Measurements from ENCODE around the gene CEP170.
A peak's percentile ranks its signal among the peaks of the same experiment; 100 is the strongest.
"Not testable (repeated sequence)": the region's sequence is repeated elsewhere in the genome, so short reads cannot be mapped to it uniquely, and the experiment has no call there.

The CEP170 gene

DNA sequence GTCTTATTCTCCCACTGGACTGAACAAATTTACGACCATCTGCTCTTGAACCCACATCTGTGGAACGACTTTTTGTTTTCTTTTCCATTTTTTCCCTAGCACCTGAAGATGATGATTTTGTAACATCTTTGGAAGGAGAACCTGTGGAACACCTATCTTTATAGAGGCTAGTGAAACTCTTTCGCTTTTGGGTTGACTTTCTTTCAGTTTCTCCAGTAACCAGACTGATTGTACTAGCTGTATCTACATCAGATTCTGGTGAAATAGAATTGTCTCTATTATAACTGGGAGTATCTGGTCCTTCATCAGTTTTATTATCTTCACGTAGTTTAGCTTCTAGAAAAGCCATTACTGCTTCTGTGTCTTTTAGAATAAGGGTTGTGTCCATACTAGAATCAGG lies 90.2 kb downstream of the CEP170 start:
- DNase-seq, result not testable (repeated sequence)

- not testable (repeated sequence) for DNase-seq
These were observed 104.2 kb downstream of the CEP170 start for GRCh38 chr1:243150906-243151305.

DNA sequence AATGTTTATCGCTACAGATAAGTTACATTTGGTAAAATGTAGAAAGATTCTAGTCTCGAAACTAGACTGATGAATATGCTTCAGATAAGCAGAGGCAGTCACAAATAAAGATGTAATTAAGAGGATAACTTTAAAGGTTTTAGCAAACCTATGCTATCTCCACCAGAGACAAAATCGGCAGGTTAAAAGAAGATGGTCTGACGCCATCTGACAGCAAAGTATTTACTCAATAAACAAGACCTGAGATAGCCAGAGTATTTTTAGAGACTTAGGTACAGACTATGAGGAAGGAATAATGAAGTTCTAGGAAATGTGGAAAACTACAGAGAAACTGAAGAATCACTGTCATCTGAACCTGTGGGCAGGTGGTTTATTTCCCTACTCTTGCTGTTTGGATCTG lies 106.0 kb downstream of the CEP170 start:
- DNase-seq, result not testable (repeated sequence)

DNA sequence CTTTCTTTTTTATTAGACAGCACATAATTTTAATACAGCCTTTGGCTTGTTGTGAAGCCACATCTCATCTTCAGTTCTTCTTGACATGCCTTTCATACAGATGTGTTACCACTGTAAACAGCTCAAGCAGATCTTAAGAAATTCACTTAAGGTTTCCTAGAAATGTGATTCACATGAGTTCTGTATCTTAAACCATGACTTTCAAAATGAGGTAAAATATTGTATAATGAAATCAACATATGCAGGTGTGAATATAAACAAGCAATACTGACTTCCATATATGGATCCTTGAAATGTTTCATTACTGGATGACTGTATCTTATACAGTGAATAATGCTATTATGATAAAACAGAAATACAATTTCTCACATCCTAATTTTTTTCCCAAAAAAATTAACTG lies 107.7 kb downstream of the CEP170 start:
- not testable (repeated sequence) for DNase-seq

GRCh38 chr1:243140498-243140897 lies 114.6 kb downstream of the CEP170 start:
- DNase-seq, result not testable (repeated sequence)

DNA sequence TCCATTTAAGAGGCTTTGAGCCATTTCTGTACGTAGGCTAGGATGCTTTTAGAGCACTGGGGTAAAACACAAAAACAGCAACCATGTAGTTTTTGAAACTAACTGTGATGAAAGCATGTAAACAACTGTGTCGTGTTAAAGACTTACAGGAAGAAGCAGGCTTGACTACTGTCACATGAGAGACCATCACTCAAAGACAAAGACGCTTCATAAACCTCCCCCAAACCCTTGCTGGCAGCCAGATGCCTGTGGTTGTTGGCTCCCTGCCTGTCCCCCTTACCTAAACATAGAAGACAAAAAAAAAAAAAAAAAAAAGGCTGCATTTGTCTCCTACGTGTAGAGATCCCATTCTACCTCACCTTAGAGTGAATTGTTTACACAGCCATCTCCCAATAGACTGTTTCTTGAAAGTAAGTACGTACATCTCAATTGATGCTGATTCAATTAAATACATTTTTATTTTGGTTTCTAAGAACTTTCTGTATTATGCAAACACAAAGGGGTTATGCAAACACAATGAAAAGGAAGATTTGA lies 132.1 kb downstream of the CEP170 start:
- peak; percentile 63 for DNase-seq

GRCh38 chr1:243121939-243122338 lies 133.1 kb downstream of the CEP170 start:
- not testable (repeated sequence) for DNase-seq

DNA sequence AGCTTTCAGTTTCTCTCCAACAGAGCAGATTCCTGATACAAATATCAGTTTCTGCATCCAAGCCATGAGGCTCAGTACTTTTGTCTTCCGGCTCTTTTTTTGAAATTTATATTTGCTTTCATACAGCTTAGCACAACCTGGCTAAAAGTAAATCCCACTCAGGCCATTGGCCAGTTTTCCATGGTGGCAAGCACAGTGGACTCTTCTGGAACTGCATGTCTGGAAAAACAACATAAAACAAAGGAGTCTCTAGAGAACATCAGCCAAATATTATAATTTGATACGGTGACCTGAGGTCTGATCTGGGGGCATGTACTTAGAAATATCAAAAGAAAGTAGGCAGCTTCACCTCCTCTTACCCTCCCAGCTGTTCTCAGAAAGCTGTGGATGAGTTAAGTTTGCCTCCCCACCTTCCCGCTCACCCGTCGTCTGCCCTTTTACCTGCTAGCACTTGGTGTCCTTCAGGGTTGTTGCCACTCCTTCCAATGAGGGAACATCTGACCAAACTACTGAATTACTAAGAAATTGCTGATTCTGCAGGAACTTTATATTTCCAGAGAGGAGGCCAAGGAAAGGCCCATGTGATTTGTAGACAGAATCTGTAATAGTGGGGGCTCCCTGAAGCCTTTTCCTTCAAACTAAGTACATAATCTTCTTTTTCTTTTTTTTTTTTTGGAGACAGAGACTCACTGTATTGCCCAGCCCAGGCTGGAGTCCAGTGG lies 136.3 kb downstream of the CEP170 start:
- not testable (repeated sequence) for DNase-seq

- peak; percentile 14 for DNase-seq
These were observed 138.9 kb downstream of the CEP170 start for GRCh38 chr1:243116187-243116586.

GRCh38 chr1:243114769-243115168 lies 140.3 kb downstream of the CEP170 start:
- peak; percentile 38 for DNase-seq

DNA sequence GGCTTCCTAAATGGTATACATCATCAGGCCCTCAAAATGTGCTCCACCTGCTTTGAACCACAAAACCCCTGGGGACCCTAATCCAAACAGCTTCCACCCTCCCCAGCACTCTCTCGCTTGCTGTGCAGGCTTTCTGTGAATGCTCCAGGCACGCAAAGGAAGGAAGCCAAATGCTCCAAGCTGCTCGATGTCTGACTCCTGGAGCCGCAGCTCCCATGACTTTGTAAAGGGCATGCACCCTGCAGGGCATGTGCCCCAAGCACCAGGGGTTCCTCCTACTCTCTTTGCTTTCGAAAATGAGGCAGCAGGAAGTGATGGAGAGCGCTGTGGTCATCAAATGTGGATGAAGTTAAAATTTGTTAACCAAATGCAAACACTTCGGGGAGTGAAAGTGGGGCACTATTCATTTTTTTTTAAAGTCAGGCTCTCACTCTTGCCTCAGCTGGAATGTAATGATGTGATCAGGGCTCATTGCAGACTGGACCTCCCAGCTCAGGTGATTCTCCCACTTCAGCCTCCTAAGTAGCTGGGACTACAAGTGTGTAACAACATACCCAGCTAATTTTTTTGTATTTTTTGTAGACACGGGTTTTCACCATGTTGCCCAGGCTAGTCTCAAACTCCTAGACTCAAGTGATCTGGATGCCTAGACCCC lies 140.9 kb downstream of the CEP170 start:
- peak; percentile 95 for DNase-seq

DNA sequence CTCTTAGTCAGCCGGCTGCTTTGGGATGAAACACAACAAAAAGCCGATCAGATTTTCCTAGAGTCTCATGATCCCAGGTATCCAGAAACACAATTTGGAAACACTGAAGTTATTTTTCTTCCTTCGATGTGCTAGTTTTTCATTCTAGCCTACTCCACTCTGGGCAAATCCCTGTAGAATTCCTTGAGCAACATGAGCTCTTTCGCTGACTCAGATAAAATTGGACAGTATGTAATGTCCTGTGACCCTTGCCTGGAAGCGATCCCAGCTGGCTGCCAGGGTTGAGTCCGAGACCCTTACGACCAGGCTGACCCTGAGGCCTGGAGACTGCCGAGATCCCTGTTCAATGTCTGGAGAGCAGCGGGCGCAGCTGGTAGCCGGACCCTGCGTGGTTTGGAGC lies 147.9 kb downstream of the CEP170 start:
- DNase-seq, result not testable (repeated sequence)

DNA sequence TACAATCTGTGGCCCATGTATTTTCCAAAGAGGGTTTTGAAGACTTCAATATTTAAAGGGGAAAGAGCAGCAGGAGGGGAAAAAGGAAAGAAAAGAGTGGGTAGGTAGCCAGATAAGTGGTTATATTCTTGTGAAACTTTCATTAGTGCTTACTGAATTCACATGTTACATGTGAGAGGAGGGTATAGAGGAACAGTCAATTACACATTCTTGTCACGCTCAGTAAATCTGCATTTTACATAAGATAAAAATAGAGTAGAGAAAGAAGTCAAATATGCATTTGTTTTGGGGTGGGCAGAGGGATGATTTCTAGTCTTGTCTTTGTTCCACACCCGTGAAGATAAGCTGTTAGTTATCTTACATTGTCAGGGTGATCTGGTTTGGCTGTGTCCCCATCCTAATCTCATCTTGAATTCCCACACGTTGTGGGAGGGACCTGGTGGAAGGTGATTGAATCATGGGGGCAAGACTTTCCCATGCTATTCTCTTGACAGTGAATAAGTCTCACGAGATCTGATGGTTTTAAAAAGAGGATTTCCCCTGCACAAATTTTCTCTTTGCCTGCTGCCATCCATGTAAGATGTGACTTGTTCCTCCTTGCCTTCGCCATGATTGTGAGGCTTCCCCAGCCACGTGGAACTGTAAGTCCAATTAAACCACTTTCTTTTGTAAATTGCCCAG lies 149.3 kb downstream of the CEP170 start:
- not testable (repeated sequence) for DNase-seq

GRCh38 chr1:243105104-243105503 lies 150.0 kb downstream of the CEP170 start:
- not testable (repeated sequence) for DNase-seq

DNA sequence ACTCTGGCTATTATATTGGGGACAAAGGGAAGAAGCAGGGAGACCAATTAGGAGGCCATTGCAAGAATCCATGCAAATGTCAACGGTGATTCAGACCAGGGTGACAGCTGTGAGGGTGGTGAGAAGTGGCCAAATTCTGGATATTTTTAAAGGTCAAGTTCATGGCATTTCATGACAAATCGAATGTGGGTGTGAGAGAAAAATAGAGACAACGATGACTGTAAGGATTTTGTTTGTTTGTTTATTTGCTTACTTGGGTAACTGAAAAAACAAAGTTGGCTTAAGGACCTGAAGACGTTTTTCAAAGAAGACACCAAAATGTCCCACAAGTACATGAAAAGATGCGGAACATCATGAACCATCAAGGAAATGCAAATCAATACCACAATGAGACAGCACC lies 150.6 kb downstream of the CEP170 start:
- not testable (repeated sequence) for DNase-seq

DNA sequence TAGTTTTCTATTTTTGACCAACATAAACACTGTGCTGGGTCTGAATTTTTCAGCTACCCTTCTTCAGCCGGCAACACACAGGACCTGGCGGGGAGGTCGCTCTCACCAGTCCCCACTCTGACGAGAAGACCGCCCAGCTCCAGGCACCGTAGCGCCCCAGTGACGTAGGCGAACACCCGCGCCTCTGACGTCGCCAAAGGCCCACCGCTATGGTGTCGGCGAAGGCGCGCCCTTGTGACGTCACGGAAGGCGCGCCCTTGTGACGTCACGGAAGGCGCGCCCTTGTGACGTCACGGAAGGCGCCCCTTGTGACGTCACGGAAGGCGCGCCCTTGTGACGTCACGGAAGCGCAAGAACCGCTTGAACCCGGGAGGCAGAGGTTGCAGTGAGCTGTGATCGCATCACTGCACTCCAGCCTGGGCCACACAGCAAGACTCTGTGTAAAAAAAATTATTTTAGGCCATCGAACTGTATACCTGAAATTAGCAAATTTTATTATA lies 153.5 kb downstream of the CEP170 start:
- DNase-seq, result not testable (repeated sequence)

DNA sequence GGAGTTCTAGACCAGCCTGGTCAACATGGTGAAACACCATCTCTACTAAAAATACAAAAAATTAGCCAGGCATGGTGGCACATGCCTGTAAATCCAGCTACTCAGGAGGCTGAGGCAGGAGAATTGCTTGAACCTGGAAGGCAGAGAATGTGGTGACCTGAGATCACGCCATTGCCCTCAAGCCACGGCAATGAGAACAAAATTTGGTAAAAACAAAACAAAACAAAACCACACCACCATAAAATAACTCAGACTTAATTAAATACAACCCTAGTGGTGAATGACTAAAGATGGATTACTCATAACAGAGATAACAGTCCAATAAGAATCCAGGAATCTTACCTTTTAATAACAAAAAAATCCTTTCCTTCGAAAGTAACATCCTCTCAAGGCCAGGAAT lies 167.7 kb downstream of the CEP170 start:
- not testable (repeated sequence) for DNase-seq

Data from NCI-H69 (cell line).